Erythroblast (primary cell): ENCODE data around the gene CTIF.

Experiments used
- GATA1 ChIP-seq: IDR thresholded peaks from 2 replicates; pipeline ENCODE4 v1.6.1; 2011; ENCODE audit warnings: low read depth, mild to moderate bottlenecking, control low read depth, low read length, moderate library complexity
- POLR2A ChIP-seq: IDR thresholded peaks from 2 replicates; pipeline ENCODE4 v1.6.1; 2011; ENCODE audit warnings: mild to moderate bottlenecking, low read length

DNA sequence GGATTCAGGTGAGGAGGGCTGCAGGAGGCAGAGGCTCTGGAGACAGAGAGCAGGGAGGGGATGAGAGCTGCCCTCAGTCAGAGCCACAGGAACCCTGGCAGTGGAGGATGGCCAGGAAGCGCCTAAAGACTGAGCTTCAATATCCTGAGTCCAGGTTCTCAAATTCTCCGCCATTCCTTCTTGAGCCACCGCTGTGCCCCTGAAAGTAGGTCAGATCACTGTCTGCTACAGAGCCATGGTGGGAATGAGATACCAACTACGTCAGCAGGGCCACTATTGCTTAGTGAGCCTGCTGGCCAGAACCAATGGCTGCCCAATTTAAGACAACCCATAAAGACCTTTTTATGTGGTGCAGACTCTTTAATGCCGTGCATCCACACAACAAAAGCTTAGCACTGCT lies 155.5 kb downstream of the CTIF start:
- no peak for TF ChIP-seq POLR2A
- TF ChIP-seq GATA1 = no peak
